Left renal cortex interstitium (tissue), 4 donors: ENCODE data around the gene CD3G. TPM values are rescaled to one million over a fixed set of nuclear protein-coding genes. Genes with fewer than 3 reads are reported as not detected.
"Not testable (repeated sequence)": the region's sequence is repeated elsewhere in the genome, so short reads cannot be mapped to it uniquely, and the experiment has no call there.

Experiments used
- DNase-seq, 4 donors: peaks; one replicate each; pipeline ENCODE4 v3.0.0-alpha.2; 2013; ENCODE audit warnings: low read depth in 4 of 4, low spot score in 2 of 4, missing footprints in 1 of 4
- polyA plus RNA-seq, 4 donors: library from polyadenylated mRNA; unstranded; fragments of 120-200 nt; gene quantifications; one replicate each; pipeline ENCODE4 v1.2.1, GENCODE V29; 2013; ENCODE audit not compliant: insufficient read length in 4 of 4

The CD3G gene
- polyA plus RNA-seq = under 1 TPM; 0.18 to 0.24 (median 0.21) TPM

- DNase-seq = no peak
Observed at GRCh38 chr11:118343981-118344515, at the start of gene CD3G. CD3G (plus strand) TSS chr11:118344344; CDS start chr11:118344424, 80 bp downstream.

GRCh38 chr11:118295199-118295598 lies 48.9 kb upstream of the CD3G start:
- no peak for DNase-seq

- DNase-seq = no peak
Observed at GRCh38 chr11:118295815-118296454, 48.2 kb upstream of the CD3G start.

GRCh38 chr11:118301600-118302195 lies 42.4 kb upstream of the CD3G start:
- no peak for DNase-seq

- DNase-seq = no peak
Observed at GRCh38 chr11:118304227-118304567, 39.9 kb upstream of the CD3G start.

GRCh38 chr11:118304568-118305248 lies 39.4 kb upstream of the CD3G start, which contains the start of gene CD3E:
CD3E (plus strand) TSS chr11:118304730; CDS start chr11:118304953, 223 bp downstream.
- DNase-seq = no peak

- no peak for DNase-seq
Observed at GRCh38 chr11:118305726-118306125, 38.4 kb upstream of the CD3G start.

- no peak for DNase-seq
Observed at GRCh38 chr11:118306556-118306955, 37.6 kb upstream of the CD3G start.

- DNase-seq = not testable (repeated sequence)
Observed at GRCh38 chr11:118308995-118309528, 35.1 kb upstream of the CD3G start.

GRCh38 chr11:118310271-118310670 lies 33.9 kb upstream of the CD3G start:
- no peak for DNase-seq

GRCh38 chr11:118310781-118311485 lies 33.2 kb upstream of the CD3G start:
- no peak for DNase-seq

GRCh38 chr11:118311518-118311917 lies 32.6 kb upstream of the CD3G start:
- DNase-seq = no peak

- no peak for DNase-seq
Observed at GRCh38 chr11:118312328-118312727, 31.8 kb upstream of the CD3G start.

GRCh38 chr11:118313242-118313641 lies 30.9 kb upstream of the CD3G start:
- no peak for DNase-seq

- no peak for DNase-seq
Observed at GRCh38 chr11:118314988-118315411, 29.1 kb upstream of the CD3G start.

GRCh38 chr11:118318124-118318523 lies 26.0 kb upstream of the CD3G start:
- DNase-seq = no peak

GRCh38 chr11:118318581-118319336 lies 25.4 kb upstream of the CD3G start:
- DNase-seq = no peak

- DNase-seq = no peak
Observed at GRCh38 chr11:118319337-118319707, 24.8 kb upstream of the CD3G start.

GRCh38 chr11:118320515-118320914 lies 23.6 kb upstream of the CD3G start:
- DNase-seq = no peak
